Stimulated activated CD8-positive, alpha-beta memory T cell treated with anti-CD3 and anti-CD28 coated beads, Interleukin-7, amount 100 ng/mL, for 24 hours (primary cell): ENCODE measurements around the gene PEA15.

Source experiments
- DNase-seq: peaks from one replicate; pipeline ENCODE4 v3.0.0-alpha.2; 2020; ENCODE audit warnings: low read depth

Gene PEA15

GRCh38 chr1:160239582-160240299, 34.6 kb downstream of the PEA15 start:
- DNase-seq, result no peak

GRCh38 chr1:160243767-160244166, 38.6 kb downstream of the PEA15 start:
- no peak for DNase-seq

- no peak for DNase-seq
These were observed 39.0 kb downstream of the PEA15 start for GRCh38 chr1:160244209-160244608.

- DNase-seq, result no peak
These were observed 40.2 kb downstream of the PEA15 start for GRCh38 chr1:160245434-160245833.

GRCh38 chr1:160247053-160247452, 41.9 kb downstream of the PEA15 start:
- DNase-seq, result no peak

- no peak for DNase-seq
These were observed 45.8 kb downstream of the PEA15 start for GRCh38 chr1:160251011-160251410.

- DNase-seq, result no peak
These were observed 46.7 kb downstream of the PEA15 start for GRCh38 chr1:160251687-160252526.

GRCh38 chr1:160255781-160256300, 50.7 kb downstream of the PEA15 start:
- no peak for DNase-seq

GRCh38 chr1:160256396-160257046, 51.3 kb downstream of the PEA15 start:
- no peak for DNase-seq

GRCh38 chr1:160257411-160258015, 52.3 kb downstream of the PEA15 start:
- DNase-seq, result no peak

- no peak for DNase-seq
These were observed 53.1 kb downstream of the PEA15 start for GRCh38 chr1:160258177-160258798.

- no peak for DNase-seq
These were observed 55.5 kb downstream of the PEA15 start for GRCh38 chr1:160260406-160261382.

- DNase-seq, result peak; percentile 31
These were observed 56.3 kb downstream of the PEA15 start for GRCh38 chr1:160261556-160261892.

- peak; percentile 93 for DNase-seq
These were observed 57.0 kb downstream of the PEA15 start, which contains the start of gene DCAF8 for GRCh38 chr1:160261893-160262794. Gene DCAF8, minus strand, starts transcription at chr1:160262549. Its CDS starts 18,541 bp downstream, at chr1:160244008.

GRCh38 chr1:160264795-160265307, 59.7 kb downstream of the PEA15 start:
- DNase-seq, result no peak
